HG02588 (cell line): Measurements from ENCODE around the gene TAF15.

Experiments
- ATAC-seq: cut with Tn5 transposase; IDR thresholded peaks from one replicate; pipeline ENCODE4 v1.9.1; 2021; ENCODE audit warnings: mild to moderate bottlenecking, moderate library complexity; ENCODE audit not compliant: unreplicated experiment

TAF15 gene

DNA sequence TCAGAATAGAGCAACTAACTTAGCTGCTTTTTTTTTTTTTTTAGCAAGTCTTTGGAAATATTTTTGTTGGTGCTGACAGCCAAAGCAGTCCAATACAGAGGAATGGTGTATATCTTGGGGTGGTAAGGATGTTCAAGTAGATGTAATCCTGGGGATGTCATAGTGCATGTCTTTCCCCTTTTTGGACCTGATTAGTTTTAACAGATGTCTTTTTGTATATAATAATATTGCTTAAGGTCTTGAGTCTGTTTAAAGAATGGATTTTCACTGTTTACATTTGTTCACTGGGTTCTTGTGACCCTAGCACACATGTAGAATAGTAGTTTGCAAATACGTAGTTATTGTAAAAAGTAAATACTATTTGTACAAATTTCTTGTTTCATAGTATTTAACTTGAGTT, 7.9 kb downstream of the TAF15 start:
- ATAC-seq: no peak

- ATAC-seq: no peak
Observed at GRCh38 chr17:35819455-35819854, 10.2 kb downstream of the TAF15 start.

- ATAC-seq: no peak
Observed at GRCh38 chr17:35821308-35821707, 12.0 kb downstream of the TAF15 start.

DNA sequence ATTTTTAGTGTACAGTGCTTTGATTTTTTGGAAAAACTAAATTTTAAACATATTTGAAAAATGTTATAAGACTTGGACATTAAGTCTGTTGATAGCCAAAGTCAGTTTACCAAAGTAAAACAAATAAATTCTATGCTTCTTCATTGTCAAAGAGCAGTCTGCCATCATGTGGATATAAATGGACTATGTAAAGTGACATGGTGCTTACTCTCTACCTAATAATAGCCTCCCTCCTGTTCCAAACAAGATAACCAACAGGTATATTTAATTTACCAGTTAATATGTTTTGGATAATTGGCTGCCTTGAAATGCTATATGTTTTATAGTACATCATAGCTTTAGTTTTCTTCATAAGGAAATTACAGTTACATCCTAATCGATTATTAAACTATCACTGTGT, 15.9 kb downstream of the TAF15 start:
- no peak for ATAC-seq

DNA sequence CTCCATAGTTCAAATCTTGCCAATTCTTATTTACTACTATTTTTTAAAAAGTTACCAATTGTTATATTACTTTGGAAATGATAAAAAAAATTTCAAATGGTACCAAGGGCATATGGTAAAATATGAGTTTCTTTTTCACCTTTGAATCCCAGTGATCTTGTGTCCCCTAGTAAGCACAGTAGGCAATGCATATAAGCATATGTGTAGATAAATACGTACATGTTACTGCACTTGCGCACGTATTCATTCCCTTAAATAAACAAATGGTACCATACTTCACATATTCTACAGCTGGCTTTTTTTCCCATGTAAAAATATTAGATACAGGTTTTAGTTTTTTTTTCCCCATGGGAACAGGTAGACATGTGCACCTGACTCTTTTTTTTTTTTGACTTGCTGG, 31.8 kb downstream of the TAF15 start:
- no peak for ATAC-seq

DNA sequence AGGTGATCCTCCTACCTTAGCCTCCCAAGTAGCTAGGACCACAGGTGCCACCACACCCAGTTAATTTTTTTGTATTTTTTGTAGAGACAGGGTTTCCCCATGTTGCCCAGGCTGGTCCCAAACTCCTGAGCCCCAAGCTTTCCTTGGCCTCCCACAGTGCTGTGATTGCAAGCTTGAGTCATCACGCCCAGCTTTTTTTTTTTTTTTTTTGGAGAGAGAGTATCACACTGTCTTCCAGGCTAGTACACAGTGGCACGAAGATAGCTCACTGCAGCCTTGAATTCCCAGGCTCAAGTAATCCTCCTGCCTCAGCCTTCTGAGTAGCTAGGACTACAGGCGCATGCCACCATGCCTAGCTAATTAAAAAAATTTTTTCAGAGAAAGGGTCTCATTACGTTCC, 32.2 kb downstream of the TAF15 start:
- ATAC-seq: no peak

DNA sequence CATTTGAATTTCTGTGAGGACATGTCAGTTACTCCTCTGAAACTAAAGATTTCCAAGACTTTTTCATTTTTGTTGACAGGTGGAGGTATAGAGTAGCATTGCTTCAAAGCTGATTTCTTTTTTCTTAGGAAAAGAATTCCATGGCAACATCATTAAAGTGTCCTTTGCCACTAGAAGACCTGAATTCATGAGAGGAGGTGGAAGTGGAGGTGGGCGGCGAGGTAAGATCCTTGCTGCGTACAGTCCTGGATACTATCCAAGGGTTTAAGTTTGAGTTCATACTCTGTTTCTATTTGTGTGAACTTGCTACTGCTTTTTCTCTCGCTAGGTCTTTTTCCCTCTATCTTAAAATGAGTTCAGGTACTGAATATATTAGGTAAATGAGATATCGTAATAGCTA, 33.0 kb downstream of the TAF15 start:
- no peak for ATAC-seq

GRCh38 chr17:35843698-35844097, 34.4 kb downstream of the TAF15 start:
- no peak for ATAC-seq

DNA sequence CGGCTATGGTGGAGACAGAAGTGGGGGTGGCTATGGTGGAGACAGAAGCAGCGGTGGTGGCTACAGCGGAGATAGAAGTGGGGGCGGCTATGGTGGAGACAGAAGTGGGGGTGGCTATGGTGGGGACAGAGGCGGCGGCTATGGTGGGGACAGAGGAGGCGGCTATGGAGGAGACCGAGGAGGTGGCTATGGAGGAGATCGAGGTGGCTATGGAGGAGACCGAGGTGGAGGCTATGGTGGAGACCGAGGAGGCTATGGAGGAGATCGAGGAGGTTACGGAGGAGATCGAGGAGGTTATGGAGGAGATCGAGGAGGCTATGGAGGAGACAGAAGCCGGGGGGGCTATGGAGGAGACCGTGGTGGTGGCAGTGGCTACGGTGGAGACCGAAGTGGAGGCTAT, 35.3 kb downstream of the TAF15 start:
- no peak for ATAC-seq

GRCh38 chr17:35846055-35846809, 36.9 kb downstream of the TAF15 start:
- no peak for ATAC-seq

DNA sequence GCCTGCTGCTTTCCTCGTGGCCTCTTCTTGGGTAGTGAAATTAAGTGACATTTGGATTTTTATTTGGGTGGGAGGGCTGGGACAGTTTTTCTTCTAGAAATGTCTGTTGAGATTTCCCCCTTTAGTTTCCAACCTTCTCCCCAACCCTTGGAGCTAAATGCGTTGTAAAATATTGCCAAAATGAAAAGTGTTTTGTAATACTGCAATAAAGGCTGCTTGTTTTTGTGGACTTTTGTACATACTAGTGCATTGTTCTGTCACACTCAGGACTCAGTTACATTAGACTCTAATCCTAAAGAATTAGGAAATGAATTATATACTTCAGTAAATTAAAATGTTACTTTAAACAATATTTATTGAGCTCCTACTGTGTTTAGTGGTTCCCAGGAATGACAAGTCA, 37.7 kb downstream of the TAF15 start:
- no peak for ATAC-seq

- no peak for ATAC-seq
Observed at GRCh38 chr17:35847633-35848373, 38.5 kb downstream of the TAF15 start.

GRCh38 chr17:35849469-35850348, 40.4 kb downstream of the TAF15 start:
- ATAC-seq: no peak

- no peak for ATAC-seq
Observed at GRCh38 chr17:35855965-35856364, 46.7 kb downstream of the TAF15 start.

DNA sequence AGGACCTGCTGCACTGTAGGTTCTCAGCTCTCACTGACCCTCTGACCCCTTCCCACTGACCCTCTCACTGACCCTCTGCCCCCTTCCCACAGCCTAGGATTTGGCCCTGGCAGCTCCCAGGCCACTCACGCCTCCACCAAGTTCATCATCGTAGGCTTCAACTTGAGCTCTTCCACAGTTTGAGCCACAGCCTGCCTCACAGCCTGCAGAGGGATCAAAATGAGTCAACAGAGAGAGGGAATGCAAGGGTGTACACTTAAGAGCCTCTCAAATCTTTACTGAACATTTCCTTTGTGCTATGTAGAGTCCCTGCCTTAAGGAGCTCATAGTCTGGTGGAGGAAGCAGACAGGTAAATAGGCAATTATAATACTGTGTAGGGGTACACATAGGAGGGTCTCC, 47.3 kb downstream of the TAF15 start:
- no peak for ATAC-seq

- no peak for ATAC-seq
Observed at GRCh38 chr17:35864853-35865252, 55.6 kb downstream of the TAF15 start.

DNA sequence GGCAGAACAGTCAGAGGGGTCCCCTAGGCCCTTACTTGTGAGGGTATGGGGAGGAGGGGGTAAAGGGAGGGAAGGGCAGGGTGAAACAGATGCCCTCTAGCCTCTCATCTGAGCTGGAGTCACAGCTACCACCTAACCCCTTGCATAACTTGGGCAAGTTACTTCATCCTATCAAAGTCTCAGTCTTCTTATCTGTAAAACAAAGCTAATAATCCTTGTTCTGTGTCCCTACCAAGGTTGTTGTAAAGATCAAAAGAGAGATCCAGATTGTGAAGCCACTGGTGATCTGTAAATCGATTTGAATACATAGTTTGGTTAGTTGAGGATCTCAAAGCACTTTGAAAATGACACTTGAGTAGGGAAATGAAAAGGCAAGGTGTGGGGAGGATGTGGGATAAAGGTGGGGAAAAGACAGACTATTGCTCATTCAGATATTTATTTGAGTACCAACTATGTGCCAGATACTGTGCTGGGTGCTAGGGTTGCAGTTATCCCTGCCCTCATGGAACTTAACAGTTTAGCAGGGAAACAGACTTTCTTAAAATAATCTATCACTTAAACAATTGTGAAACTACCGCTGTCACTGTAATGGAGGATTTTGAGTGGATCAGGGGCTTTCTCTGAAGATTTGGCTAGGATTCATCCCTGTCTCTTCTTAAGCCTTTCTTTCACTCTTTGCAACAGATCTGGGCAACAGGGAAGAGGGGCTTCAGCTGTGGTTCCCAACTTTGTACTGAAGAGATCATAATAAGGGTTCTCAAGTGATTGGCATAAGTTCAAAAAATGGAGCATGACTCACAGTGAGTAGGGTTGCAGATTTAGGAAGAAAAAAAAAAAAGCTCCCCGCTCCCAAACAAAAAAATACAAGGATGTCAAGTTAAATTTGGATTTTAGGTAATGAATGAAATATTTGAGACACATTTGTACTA, 56.4 kb downstream of the TAF15 start:
- ATAC-seq: no peak

DNA sequence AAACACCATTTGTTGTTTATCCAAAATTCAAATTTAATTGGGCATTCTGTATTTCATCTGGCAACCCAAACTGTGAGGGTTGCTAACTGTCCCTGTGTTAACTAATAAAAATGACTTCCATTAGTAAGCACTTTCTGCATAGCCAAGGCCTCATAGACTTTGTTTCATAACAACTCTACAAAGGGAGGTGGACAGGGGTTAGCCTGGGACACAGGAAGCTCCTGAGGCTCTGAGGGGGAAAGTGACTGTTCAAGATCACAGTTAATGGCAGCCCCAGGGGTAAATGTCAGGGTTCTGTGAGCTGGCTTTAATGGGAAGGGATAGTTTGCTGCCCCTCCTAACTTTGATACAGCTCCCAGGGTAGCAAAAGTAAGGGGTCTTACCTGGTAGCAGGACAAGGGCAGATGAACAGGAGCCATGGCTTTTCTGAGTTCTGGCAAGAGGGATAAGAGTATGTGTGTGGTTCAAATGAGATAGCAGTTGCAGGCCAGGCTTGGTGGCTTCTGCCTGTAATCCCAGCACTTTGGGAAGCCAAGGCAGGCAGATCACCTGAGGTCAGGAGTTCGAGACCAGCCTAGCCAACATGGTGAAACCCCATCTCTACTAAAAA, 57.2 kb downstream of the TAF15 start:
- ATAC-seq: no peak

DNA sequence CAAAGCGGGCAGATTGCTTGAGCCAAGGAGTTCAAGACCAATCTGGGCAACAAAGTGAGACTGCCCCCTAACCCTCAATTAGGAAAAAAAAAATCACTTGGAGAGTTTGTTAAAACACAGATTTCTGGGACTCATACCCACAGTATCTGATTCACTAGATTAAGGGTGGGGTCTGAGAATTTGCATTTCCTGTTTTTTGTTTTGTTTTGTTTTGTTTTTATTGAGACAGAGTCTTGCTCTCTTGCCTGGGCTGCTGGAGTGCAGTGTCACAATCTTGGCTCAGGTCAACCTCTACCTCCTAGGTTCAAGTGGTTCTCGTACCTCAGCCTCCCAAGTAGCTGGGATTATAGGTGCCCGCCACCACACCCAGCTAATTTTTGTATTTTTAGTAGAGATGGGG, 58.3 kb downstream of the TAF15 start:
- no peak for ATAC-seq

DNA sequence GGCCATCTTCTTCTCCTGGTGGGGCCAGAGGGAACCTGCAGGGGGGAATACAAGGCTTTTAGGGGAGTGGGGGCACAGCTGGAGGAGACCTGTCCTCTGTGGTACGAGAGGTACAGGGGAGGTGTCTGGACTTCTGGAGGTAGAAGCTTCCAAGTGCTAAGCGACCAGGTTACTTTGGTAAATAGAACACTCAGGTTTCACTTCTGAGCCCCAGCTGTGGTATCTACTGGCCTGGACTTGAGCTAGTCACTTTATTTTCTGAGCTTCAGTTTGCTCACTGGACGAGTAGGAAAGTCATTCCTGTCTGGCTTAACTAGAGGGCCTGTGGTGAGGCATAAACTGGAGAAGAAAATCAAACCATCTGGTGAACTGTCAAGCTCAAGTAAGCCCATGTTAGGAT, 59.5 kb downstream of the TAF15 start, which contains the start of gene HEATR9:
HEATR9 (minus strand) TSS at position 155 of the 400 bp plus-strand sequence; CDS start at position 6, 149 bp downstream.
- no peak for ATAC-seq
